DOHH2 (cell line): Measurements from ENCODE around the gene C1orf174.

Experiments
- H3F3A ChIP-seq: fragments of 200-600 bp; sonication (generic), shearing (Covaris generic); 2 replicates; pipeline ENCODE4 v1.6.0; 2016; ENCODE audit warnings: antibody characterized with exemption, mild to moderate bottlenecking; ENCODE audit not compliant: control insufficient read depth, insufficient read depth
- H3K27ac ChIP-seq: fragments of 200-600 bp; sonication (generic); 2 replicates; pipeline ENCODE4 v1.5.1; 2014; ENCODE audit warnings: low read depth, mild to moderate bottlenecking, low read length, moderate library complexity
- H3K27me3 ChIP-seq: fragments of 200-600 bp; sonication (generic); 2 replicates; pipeline ENCODE4 v1.6.1; 2014; ENCODE audit warnings: mild to moderate bottlenecking, low read length, mixed read lengths; ENCODE audit not compliant: control insufficient read depth
- H3K36me3 ChIP-seq: fragments of 200-600 bp; sonication (generic); 2 replicates; pipeline ENCODE4 v1.6.1; 2014; ENCODE audit warnings: mild to moderate bottlenecking, low read length, moderate library complexity, mixed read lengths; ENCODE audit not compliant: control insufficient read depth
- H3K4me1 ChIP-seq: fragments of 200-600 bp; sonication (generic); 2 replicates; pipeline ENCODE4 v1.6.1; 2014; ENCODE audit warnings: mild to moderate bottlenecking, low read length, mixed read lengths; ENCODE audit not compliant: control insufficient read depth
- H3K4me2 ChIP-seq: fragments of 200-600 bp; sonication (generic); 2 replicates; pipeline ENCODE4 v1.6.0; 2014; ENCODE audit warnings: mild to moderate bottlenecking, low read length, moderate library complexity
- H3K4me3 ChIP-seq: fragments of 200-600 bp; sonication (generic); 2 replicates; pipeline ENCODE4 v1.5.1; 2014; ENCODE audit warnings: mild to moderate bottlenecking, low read length, mixed read lengths
- H3K79me2 ChIP-seq: fragments of 200-600 bp; sonication (generic); 2 replicates; pipeline ENCODE4 v1.6.1; 2014; ENCODE audit warnings: mild to moderate bottlenecking, low read length, mixed read lengths; ENCODE audit not compliant: control insufficient read depth
- H3K9me2 ChIP-seq: fragments of 200-600 bp; sonication (generic); replicated peaks from 2 replicates; pipeline ENCODE4 v1.6.1; 2014; ENCODE audit warnings: mild to moderate bottlenecking, low read length, mixed read lengths; ENCODE audit not compliant: control insufficient read depth
- H3K9me3 ChIP-seq: fragments of 200-600 bp; sonication (generic); 2 replicates; pipeline ENCODE4 v1.6.1; 2014; ENCODE audit warnings: antibody characterized with exemption, low read length, mixed read lengths; ENCODE audit not compliant: control insufficient read depth, insufficient read depth
- H4K20me1 ChIP-seq: fragments of 200-600 bp; sonication (generic); 2 replicates; pipeline ENCODE4 v1.6.0; 2014; ENCODE audit warnings: low read depth, mild to moderate bottlenecking, antibody characterized with exemption, low read length, moderate library complexity; ENCODE audit not compliant: control insufficient read depth, insufficient read depth
- CTCF ChIP-seq: fragments of 200-600 bp; sonication (generic); IDR thresholded peaks from one replicate; pipeline ENCODE4 v1.5.1; 2014; ENCODE audit warnings: antibody characterized with exemption, mild to moderate bottlenecking, low read depth, low read length; ENCODE audit not compliant: poor library complexity, severe bottlenecking
- EZH2phosphoT487 ChIP-seq: fragments of 200-600 bp; sonication (generic); IDR thresholded peaks from 2 replicates; pipeline ENCODE4 v1.6.1; 2017; ENCODE audit warnings: borderline replicate concordance, mild to moderate bottlenecking, antibody characterized with exemption, low read length, moderate library complexity, mixed read lengths

The C1orf174 gene

GRCh38 chr1:3869751-3870301, 30.2 kb downstream of the C1orf174 start:
- no peaks in the 10 kb centered on the region for H3K9me2 ChIP-seq
- H3F3A ChIP-seq = no peaks in the 10 kb centered on the region
- H3K4me3 ChIP-seq = no peak overlapping the region
- H4K20me1 ChIP-seq = no peaks in the 10 kb centered on the region
- no peak overlapping the region for H3K4me2 ChIP-seq
- no peaks in the 10 kb centered on the region for H3K4me1 ChIP-seq
- H3K79me2 ChIP-seq = no peaks in the 10 kb centered on the region
- TF ChIP-seq EZH2phosphoT487 (no peak), CTCF (no peak)
- no peak overlapping the region for H3K27ac ChIP-seq
- peaks cover 18% of the 10 kb centered on the region for H3K36me3 ChIP-seq
- peaks cover 3% of the 10 kb centered on the region; the same call in 1 of the 2 replicates for H3K9me3 ChIP-seq
- no peaks in the 10 kb centered on the region for H3K27me3 ChIP-seq

GRCh38 chr1:3868464-3869006, 31.5 kb downstream of the C1orf174 start:
- no peak overlapping the region for H3K4me2 ChIP-seq
- no peaks in the 10 kb centered on the region for H4K20me1 ChIP-seq
- no peaks in the 10 kb centered on the region for H3K4me1 ChIP-seq
- no peak for TF ChIP-seq CTCF
- no peak for TF ChIP-seq EZH2phosphoT487
- H3F3A ChIP-seq = no peaks in the 10 kb centered on the region
- no peak overlapping the region for H3K27ac ChIP-seq
- peaks cover 10% of the 10 kb centered on the region for H3K36me3 ChIP-seq
- H3K79me2 ChIP-seq = no peaks in the 10 kb centered on the region
- H3K9me3 ChIP-seq = no peaks in the 10 kb centered on the region; the same call in 1 of the 2 replicates
- H3K4me3 ChIP-seq = no peak overlapping the region
- no peaks in the 10 kb centered on the region for H3K27me3 ChIP-seq
- H3K9me2 ChIP-seq = no peaks in the 10 kb centered on the region

- Histone ChIP-seq H3K27me3 (no peaks in the 10 kb centered on the region), H3K27ac (no peak overlapping the region), H3K9me2 (no peaks in the 10 kb centered on the region), H3K4me1 (no peaks in the 10 kb centered on the region), H3K4me3 (no peak overlapping the region), H4K20me1 (no peaks in the 10 kb centered on the region), H3K4me2 (no peak overlapping the region), H3F3A (no peaks in the 10 kb centered on the region), H3K9me3 (no peaks in the 10 kb centered on the region; the same call in 1 of the 2 replicates), H3K36me3 (peaks cover 10% of the 10 kb centered on the region), H3K79me2 (no peaks in the 10 kb centered on the region)
- TF ChIP-seq EZH2phosphoT487 (no peak), CTCF (no peak)
These were observed 34.4 kb downstream of the C1orf174 start for GRCh38 chr1:3865606-3866160.
